Type B pancreatic cell (in vitro differentiated cells): ENCODE results near the gene OPA3. TPM values are rescaled to one million over a fixed set of nuclear protein-coding genes. Genes with fewer than 3 reads are reported as not detected.
A peak's percentile ranks its signal among the peaks of the same experiment; 100 is the strongest.

Experiments
- DNase-seq: peaks from one replicate; pipeline ENCODE4 v3.0.0; 2021; ENCODE audit warnings: mixed read lengths; ENCODE audit not compliant: unreplicated experiment; ENCODE audit errors: extremely low spot score
- H3K27ac Mint-ChIP-seq: 2 replicates; pipeline ENCODE4 v1.8.0; 2021; ENCODE audit warnings: mild to moderate bottlenecking, mixed read lengths
- H3K27me3 Mint-ChIP-seq: 2 replicates; pipeline ENCODE4 v1.8.0; 2021; ENCODE audit warnings: mixed read lengths
- H3K36me3 Mint-ChIP-seq: 2 replicates; pipeline ENCODE4 v1.8.0; 2021; ENCODE audit warnings: mixed read lengths
- H3K4me1 Mint-ChIP-seq: one replicate; pipeline ENCODE4 v1.8.0; 2021; ENCODE audit warnings: mixed read lengths; ENCODE audit not compliant: unreplicated experiment
- H3K4me3 Mint-ChIP-seq: 2 replicates; pipeline ENCODE4 v1.8.0; 2021; ENCODE audit warnings: mild to moderate bottlenecking, mixed read lengths
- H3K9me3 Mint-ChIP-seq: 2 replicates; pipeline ENCODE4 v1.8.0; 2021; ENCODE audit warnings: mixed read lengths
- CTCF ChIP-seq: fragments of 200-600 bp; sonication (generic); conservative IDR thresholded peaks from 2 replicates; pipeline ENCODE4 v1.5.0; 2021; ENCODE audit warnings: antibody characterized with exemption, mild to moderate bottlenecking
- total RNA-seq: library from RNA; stranded (reverse); gene quantifications from 2 replicates; pipeline ENCODE4 v1.2.1, GENCODE V29; 2021; ENCODE audit warnings: low replicate concordance

OPA3 gene
- total RNA-seq, 1 donor from 2014 or later = 10.1 TPM

- Mint-ChIP-seq H3K27me3 (peaks cover 82% of the 10 kb centered on the region), H3K4me3 (no peak overlapping the region), H3K27ac (no peak overlapping the region), H3K36me3 (no peaks in the 10 kb centered on the region), H3K4me1 (peaks cover 29% of the 10 kb centered on the region), H3K9me3 (no peaks in the 10 kb centered on the region)
- no peak for DNase-seq
- TF ChIP-seq CTCF = no peak
Observed at GRCh38 chr19:45599286-45599685, 14.7 kb upstream of the OPA3 start.

- no peaks in the 10 kb centered on the region for H3K9me3 Mint-ChIP-seq
- H3K27ac Mint-ChIP-seq = no peak overlapping the region
- peak overlapping the region; percentile 9 for H3K4me3 Mint-ChIP-seq
- peaks cover 29% of the 10 kb centered on the region for H3K4me1 Mint-ChIP-seq
- H3K36me3 Mint-ChIP-seq = no peaks in the 10 kb centered on the region
- DNase-seq = no peak
- H3K27me3 Mint-ChIP-seq = peaks cover 82% of the 10 kb centered on the region
- TF ChIP-seq CTCF = no peak
Observed at GRCh38 chr19:45598267-45599001, 13.8 kb upstream of the OPA3 start.

GRCh38 chr19:45597425-45598111 is 13.0 kb upstream of the OPA3 start:
- peaks cover 28% of the 10 kb centered on the region for H3K4me1 Mint-ChIP-seq
- peaks cover 74% of the 10 kb centered on the region for H3K27me3 Mint-ChIP-seq

GRCh38 chr19:45595814-45596213 is 11.2 kb upstream of the OPA3 start:
- no peak overlapping the region for H3K4me3 Mint-ChIP-seq
- no peak for DNase-seq
- no peaks in the 10 kb centered on the region for H3K36me3 Mint-ChIP-seq
- peaks cover 19% of the 10 kb centered on the region for H3K4me1 Mint-ChIP-seq
- H3K9me3 Mint-ChIP-seq = no peaks in the 10 kb centered on the region
- H3K27me3 Mint-ChIP-seq = peaks cover 74% of the 10 kb centered on the region
- no peak overlapping the region for H3K27ac Mint-ChIP-seq
- no peak for TF ChIP-seq CTCF

More at GRCh38 chr19:45597425-45598111, 13.0 kb upstream of the OPA3 start:
- Mint-ChIP-seq H3K36me3 (no peaks in the 10 kb centered on the region), H3K27ac (no peak overlapping the region), H3K4me3 (no peak overlapping the region), H3K9me3 (no peaks in the 10 kb centered on the region)
- DNase-seq = no peak
- TF ChIP-seq CTCF = no peak

GRCh38 chr19:45593520-45593919 is 8.9 kb upstream of the OPA3 start:
- Mint-ChIP-seq H3K36me3 (no peaks in the 10 kb centered on the region), H3K4me3 (no peak overlapping the region), H3K27ac (no peak overlapping the region), H3K4me1 (peaks cover 12% of the 10 kb centered on the region), H3K27me3 (peaks cover 74% of the 10 kb centered on the region), H3K9me3 (no peaks in the 10 kb centered on the region)
- DNase-seq = no peak
- no peak for TF ChIP-seq CTCF
